Neural crest cell (in vitro differentiated cells): Measurements from ENCODE around the gene SH3TC1. TPM values are rescaled to one million over a fixed set of nuclear protein-coding genes. Genes with fewer than 3 reads are reported as not detected.
A peak's percentile ranks its signal among the peaks of the same experiment; 100 is the strongest.

Experiments
- DNase-seq: peaks from one replicate; pipeline ENCODE4 v3.0.0; 2021; ENCODE audit warnings: low read depth, mixed read lengths, low spot score
- H3K27ac Mint-ChIP-seq: one replicate; pipeline ENCODE4 v1.8.0; 2021; ENCODE audit warnings: mild to moderate bottlenecking, mixed read lengths; ENCODE audit not compliant: unreplicated experiment
- H3K27me3 Mint-ChIP-seq: 2 replicates; pipeline ENCODE4 v1.8.0; 2021; ENCODE audit warnings: low read depth, mild to moderate bottlenecking, mixed read lengths
- H3K36me3 Mint-ChIP-seq: 2 replicates; pipeline ENCODE4 v1.8.0; 2021; ENCODE audit warnings: low read depth, mild to moderate bottlenecking, mixed read lengths
- H3K4me1 Mint-ChIP-seq: 2 replicates; pipeline ENCODE4 v1.8.0; 2021; ENCODE audit warnings: mixed read lengths
- H3K4me3 Mint-ChIP-seq: one replicate; pipeline ENCODE4 v1.8.0; 2021; ENCODE audit warnings: mild to moderate bottlenecking, mixed read lengths
- H3K9me3 Mint-ChIP-seq: 2 replicates; pipeline ENCODE4 v1.8.0; 2021; ENCODE audit warnings: mixed read lengths
- CTCF ChIP-seq: fragments of 200-600 bp; sonication (generic); conservative IDR thresholded peaks from 2 replicates; pipeline ENCODE4 v1.5.0; 2021; ENCODE audit warnings: antibody characterized with exemption, mild to moderate bottlenecking
- total RNA-seq: library from RNA; stranded (reverse); gene quantifications from 2 replicates; pipeline ENCODE4 v1.2.1, GENCODE V29; 2021

Gene SH3TC1
- total RNA-seq, 1 donor from 2014 or later = 2.7 TPM

- Mint-ChIP-seq H3K4me1 (peaks cover 6% of the 10 kb centered on the region), H3K36me3 (no peaks in the 10 kb centered on the region), H3K9me3 (no peaks in the 10 kb centered on the region), H3K27me3 (no peaks in the 10 kb centered on the region), H3K27ac (peak overlapping the region; percentile 12), H3K4me3 (no peak overlapping the region)
- peak; percentile 29 for DNase-seq
- peak; percentile 60 for TF ChIP-seq CTCF
These were observed 39.5 kb downstream of the SH3TC1 start for GRCh38 chr4:8238515-8239053.

GRCh38 chr4:8239226-8239625, 40.1 kb downstream of the SH3TC1 start:
- H3K4me1 Mint-ChIP-seq = peaks cover 6% of the 10 kb centered on the region

GRCh38 chr4:8239661-8240060, 40.6 kb downstream of the SH3TC1 start:
- TF ChIP-seq CTCF = no peak
- no peaks in the 10 kb centered on the region for H3K9me3 Mint-ChIP-seq
- no peaks in the 10 kb centered on the region for H3K36me3 Mint-ChIP-seq
- no peak overlapping the region for H3K27ac Mint-ChIP-seq
- peaks cover 6% of the 10 kb centered on the region for H3K4me1 Mint-ChIP-seq
- H3K4me3 Mint-ChIP-seq = no peak overlapping the region
- H3K27me3 Mint-ChIP-seq = no peaks in the 10 kb centered on the region
- no peak for DNase-seq

More at GRCh38 chr4:8239226-8239625, 40.1 kb downstream of the SH3TC1 start:
- Mint-ChIP-seq H3K36me3 (no peaks in the 10 kb centered on the region), H3K27me3 (no peaks in the 10 kb centered on the region), H3K27ac (peak overlapping the region; percentile 57), H3K9me3 (no peaks in the 10 kb centered on the region), H3K4me3 (no peak overlapping the region)
- DNase-seq = no peak
- no peak for TF ChIP-seq CTCF

- no peaks in the 10 kb centered on the region for H3K9me3 Mint-ChIP-seq
- H3K4me3 Mint-ChIP-seq = no peak overlapping the region
- DNase-seq = no peak
- no peak for TF ChIP-seq CTCF
- H3K27ac Mint-ChIP-seq = no peak overlapping the region
- H3K36me3 Mint-ChIP-seq = no peaks in the 10 kb centered on the region
- no peaks in the 10 kb centered on the region for H3K27me3 Mint-ChIP-seq
- H3K4me1 Mint-ChIP-seq = peaks cover 6% of the 10 kb centered on the region
These were observed 41.3 kb downstream of the SH3TC1 start for GRCh38 chr4:8240211-8241041.

- no peak overlapping the region for H3K27ac Mint-ChIP-seq
- H3K4me3 Mint-ChIP-seq = no peak overlapping the region
- H3K9me3 Mint-ChIP-seq = no peaks in the 10 kb centered on the region
- no peaks in the 10 kb centered on the region for H3K36me3 Mint-ChIP-seq
- H3K4me1 Mint-ChIP-seq = peaks cover 6% of the 10 kb centered on the region
- no peaks in the 10 kb centered on the region for H3K27me3 Mint-ChIP-seq
- no peak for DNase-seq
- no peak for TF ChIP-seq CTCF
These were observed 42.2 kb downstream of the SH3TC1 start for GRCh38 chr4:8241211-8241779.
